GM12891 (cell line): ENCODE data around the gene TMEM41B.
"Not testable (repeated sequence)": the region's sequence is repeated elsewhere in the genome, so short reads cannot be mapped to it uniquely, and the experiment has no call there.

Experiments used
- DNase-seq: peaks from one replicate; pipeline ENCODE4 v3.0.0; 2011; ENCODE audit warnings: low spot score; ENCODE audit not compliant: insufficient read length
- FAIRE-seq: peaks from 2 replicates; lab custom pipeline; 2011; peaks lifted over from hg19 to GRCh38; lab: Jason Lieb, UNC
- PAX5 ChIP-seq: IDR thresholded peaks from 2 replicates; pipeline ENCODE4 v1.6.1; 2011; ENCODE audit warnings: low read length, moderate library complexity, mild to moderate bottlenecking; ENCODE audit not compliant: insufficient read depth, severe bottlenecking
- POLR2A ChIP-seq: IDR thresholded peaks from 2 replicates; pipeline ENCODE4 v1.6.1; 2011; ENCODE audit warnings: low read depth, low read length, control low read depth
- POLR2AphosphoS5 ChIP-seq: IDR thresholded peaks from 2 replicates; pipeline ENCODE4 v1.6.1; 2011; ENCODE audit warnings: low read depth, low read length, control low read depth
- POU2F2 ChIP-seq: IDR thresholded peaks from 2 replicates; pipeline ENCODE4 v1.6.1; 2011; ENCODE audit warnings: low read depth, mild to moderate bottlenecking, control low read depth, low read length, moderate library complexity
- SPI1 ChIP-seq: IDR thresholded peaks from 2 replicates; pipeline ENCODE4 v1.6.1; 2011; ENCODE audit warnings: low read depth, low read length, control low read depth
- TAF1 ChIP-seq: IDR thresholded peaks from 2 replicates; pipeline ENCODE4 v1.6.1; 2011; ENCODE audit warnings: low read depth, low read length, control low read depth

Gene TMEM41B

DNA sequence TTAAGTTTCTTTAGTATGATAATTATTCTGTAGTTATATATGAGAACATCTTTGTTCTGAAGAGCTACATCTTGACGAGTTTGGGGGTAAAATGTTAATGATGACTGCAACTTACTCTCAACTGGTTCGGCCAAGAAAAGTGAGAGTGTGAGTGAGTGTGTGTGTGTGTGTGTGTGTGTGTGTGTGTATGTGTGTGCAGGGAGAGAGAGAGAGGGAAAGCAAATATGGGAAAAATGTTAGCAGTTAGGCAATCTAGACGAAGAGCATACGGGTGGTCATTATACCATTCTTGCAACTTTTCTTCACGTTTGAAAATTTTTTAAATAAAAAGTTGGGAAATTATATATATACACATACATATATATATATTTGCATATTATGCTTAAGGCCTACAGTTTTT lies 18.3 kb upstream of the TMEM41B start:
- FAIRE-seq (no peak), DNase-seq (no peak)
- TF ChIP-seq POLR2A, result no peak
- TF ChIP-seq PAX5, result no peak
- no peak for TF ChIP-seq POLR2AphosphoS5

DNA sequence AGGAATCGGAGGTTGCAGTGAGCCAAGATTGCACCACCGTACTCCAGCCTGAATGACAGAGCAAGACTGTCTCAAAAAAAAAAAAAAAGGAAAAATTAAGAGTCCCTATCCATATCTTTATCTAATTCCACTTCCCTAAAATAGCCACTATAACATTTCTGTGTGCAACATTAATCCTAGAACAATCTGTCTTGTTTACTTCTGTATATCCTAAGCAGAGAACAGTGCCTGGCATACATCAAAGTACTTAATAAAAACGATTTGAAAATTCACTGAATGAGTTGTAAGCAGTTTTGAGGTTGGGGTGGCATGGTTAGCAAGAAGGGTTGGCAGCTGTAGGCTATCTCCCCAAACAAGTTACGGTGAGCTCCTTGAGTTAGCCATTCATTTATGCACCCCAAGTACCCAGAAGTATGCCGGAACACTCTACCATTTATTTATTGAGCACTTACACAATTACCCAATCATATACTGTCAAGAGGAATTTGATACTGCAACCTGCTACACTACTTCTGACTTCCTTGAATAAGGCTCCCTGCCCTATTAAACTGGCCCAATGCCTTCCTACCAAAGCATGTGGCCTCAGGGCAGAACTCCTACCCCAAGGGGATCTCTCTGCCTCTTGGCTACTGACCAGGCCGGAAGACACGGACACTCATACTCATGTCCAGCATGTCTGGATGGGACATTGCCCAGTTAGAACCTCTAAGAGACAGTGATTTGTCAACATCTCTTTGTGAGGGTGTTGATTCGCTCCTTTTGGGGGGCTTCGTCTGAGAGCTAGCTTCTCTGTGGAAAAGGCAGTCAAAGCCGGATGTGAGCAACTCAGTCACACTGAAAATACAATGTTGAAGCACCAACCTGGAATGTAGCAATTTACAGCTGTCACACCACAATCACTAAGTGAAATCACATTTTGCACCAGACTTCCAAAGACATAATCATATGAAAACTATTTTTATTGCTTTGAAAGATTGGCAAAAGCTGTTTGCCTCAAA lies 16.3 kb upstream of the TMEM41B start:
- TF ChIP-seq POU2F2 (no peak), TAF1 (no peak), POLR2AphosphoS5 (no peak), SPI1 (no peak), PAX5 (no peak), POLR2A (no peak)
- no peak for DNase-seq
- no peak for FAIRE-seq

DNA sequence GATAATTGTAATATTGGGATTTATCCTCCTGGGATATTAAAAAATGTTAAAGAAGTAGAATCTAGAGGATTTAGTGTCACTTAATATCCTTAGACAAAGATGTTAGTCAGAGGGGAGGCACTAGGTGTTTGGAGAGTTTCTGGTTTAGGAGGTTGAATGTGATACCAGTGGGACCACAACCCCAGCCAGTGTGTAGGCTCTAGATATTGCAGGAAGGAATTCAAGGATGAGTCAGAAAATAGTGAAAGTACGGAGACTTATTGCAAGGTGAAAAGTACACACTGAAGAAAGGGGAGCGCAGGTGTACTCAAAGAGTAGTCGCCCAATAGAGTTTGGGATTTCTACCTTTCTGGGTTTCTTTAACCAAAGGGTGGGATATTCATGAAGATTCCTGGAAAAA lies 5.7 kb upstream of the TMEM41B start:
- FAIRE-seq, result no peak
- TF ChIP-seq POU2F2 (no peak), SPI1 (no peak), POLR2AphosphoS5 (no peak), POLR2A (no peak), TAF1 (no peak), PAX5 (no peak)
- DNase-seq, result no peak

- not testable (repeated sequence) for DNase-seq, FAIRE-seq
Observed at GRCh38 chr11:9319377-9320001, 5.1 kb upstream of the TMEM41B start.

- not testable (repeated sequence) for FAIRE-seq, DNase-seq
Observed at GRCh38 chr11:9318442-9319376, 4.3 kb upstream of the TMEM41B start.

DNA sequence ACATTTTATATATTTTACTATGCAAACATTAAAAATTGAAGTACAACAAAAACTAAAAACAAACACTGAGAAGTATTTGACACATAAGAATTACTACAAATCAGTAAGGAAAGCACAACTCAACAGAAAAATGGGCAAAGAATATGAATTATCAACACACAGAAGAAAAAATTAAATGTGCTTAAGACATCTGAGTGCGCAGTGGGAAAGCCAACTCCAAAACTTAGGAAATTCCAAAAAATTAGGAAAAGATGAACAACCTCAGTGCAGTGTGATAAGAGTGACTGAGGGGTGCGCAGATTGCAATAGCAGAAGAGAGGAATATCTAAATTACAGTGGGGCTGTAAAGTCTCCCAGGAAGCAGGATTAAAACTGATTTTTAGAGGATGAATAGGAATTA lies 1.9 kb upstream of the TMEM41B start:
- TF ChIP-seq PAX5, result no peak
- TF ChIP-seq POU2F2, result no peak
- TF ChIP-seq TAF1, result no peak
- no peak for TF ChIP-seq POLR2A
- DNase-seq (no peak), FAIRE-seq (no peak)

GRCh38 chr11:9315078-9315688 lies 790 bp upstream of the TMEM41B start:
- TF ChIP-seq POLR2A, result no peak
- TF ChIP-seq PAX5, result no peak
- DNase-seq, result no peak
- no peak for FAIRE-seq

DNA sequence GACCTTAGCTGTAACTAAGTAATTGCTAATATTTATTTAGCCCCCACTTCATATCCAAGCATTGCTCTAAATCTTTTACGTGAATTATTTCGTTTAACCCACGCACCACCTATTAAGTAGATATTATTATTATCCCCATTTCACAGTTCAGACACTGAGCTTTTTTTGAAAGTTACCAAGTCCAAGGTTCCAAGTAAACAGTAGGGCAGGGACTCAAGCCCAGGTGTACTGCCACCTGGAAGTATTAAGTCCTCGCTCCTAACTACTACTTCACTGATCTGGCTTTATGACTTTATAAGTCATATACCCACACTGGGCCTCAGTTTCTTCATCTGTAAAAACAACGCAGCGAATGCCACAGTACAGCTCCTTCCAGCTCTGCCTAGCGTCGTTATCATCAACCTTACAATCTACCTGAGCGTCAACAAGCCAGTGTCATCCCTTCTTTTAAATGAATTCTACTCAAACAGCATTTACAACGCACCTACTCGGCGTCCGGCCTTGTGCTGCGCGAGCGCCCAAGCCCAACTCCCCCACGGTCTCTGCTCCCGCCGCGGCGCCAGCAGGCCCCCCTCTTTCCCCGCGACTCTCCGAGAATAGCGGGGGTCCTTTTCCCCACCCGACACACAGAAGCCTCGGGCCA lies 624 bp downstream of the TMEM41B start:
- no peak for DNase-seq
- no peak for FAIRE-seq
- TF ChIP-seq POU2F2 (no peak), TAF1 (no peak), PAX5 (no peak), POLR2A (no peak), SPI1 (no peak)

DNA sequence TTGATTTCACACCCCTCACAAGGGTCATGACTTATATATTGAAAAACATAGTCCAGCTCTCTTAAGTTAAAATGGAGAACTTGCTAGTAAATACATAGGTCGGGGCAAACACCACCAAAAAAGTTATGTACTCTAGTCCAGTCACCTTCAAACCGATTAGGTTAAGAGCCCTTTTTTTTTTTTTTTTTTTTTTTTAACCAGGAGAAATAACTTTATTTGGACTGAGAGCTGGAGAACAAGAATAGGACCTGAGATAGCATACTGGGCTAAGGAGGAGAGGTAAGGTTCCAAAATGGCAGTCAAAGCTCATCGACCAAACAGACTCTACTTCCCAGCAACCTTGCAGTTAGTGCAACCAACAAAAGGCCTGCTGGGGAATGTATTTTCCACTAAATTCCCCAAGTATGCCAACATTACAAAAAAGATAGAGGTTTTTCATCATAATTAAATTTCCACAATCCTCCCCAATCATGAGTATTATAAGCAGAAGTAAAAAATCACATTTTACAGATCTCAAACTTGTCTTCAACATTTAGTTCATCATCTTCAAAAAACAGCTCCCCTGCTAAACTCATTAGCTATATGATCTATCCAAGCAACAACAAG lies 3.8 kb downstream of the TMEM41B start:
- no peak for DNase-seq
- FAIRE-seq, result no peak
- TF ChIP-seq POLR2AphosphoS5 (no peak), TAF1 (no peak), POU2F2 (no peak), PAX5 (no peak), SPI1 (no peak), POLR2A (no peak)
